HG02981 (cell line): Measurements from ENCODE around the gene NMT1.

ENCODE experiments used
- ATAC-seq: cut with Tn5 transposase; IDR thresholded peaks from one replicate; pipeline ENCODE4 v1.9.1; 2021; ENCODE audit warnings: mild to moderate bottlenecking, moderate library complexity; ENCODE audit not compliant: unreplicated experiment

Gene NMT1

GRCh38 chr17:45104029-45104428 lies 42.9 kb downstream of the NMT1 start:
- ATAC-seq = no peak

- ATAC-seq = no peak
These were observed 43.4 kb downstream of the NMT1 start for GRCh38 chr17:45104497-45104896.

- ATAC-seq = no peak
These were observed 43.9 kb downstream of the NMT1 start for GRCh38 chr17:45104907-45105624.

- no peak for ATAC-seq
These were observed 45.0 kb downstream of the NMT1 start for GRCh38 chr17:45106096-45106495.

GRCh38 chr17:45106582-45106981 lies 45.5 kb downstream of the NMT1 start:
- no peak for ATAC-seq

GRCh38 chr17:45107293-45108010 lies 46.3 kb downstream of the NMT1 start:
- ATAC-seq = no peak

GRCh38 chr17:45108051-45108450 lies 46.9 kb downstream of the NMT1 start:
- no peak for ATAC-seq

- ATAC-seq = no peak
These were observed 47.7 kb downstream of the NMT1 start for GRCh38 chr17:45108595-45109521.

GRCh38 chr17:45110676-45111611 lies 49.8 kb downstream of the NMT1 start:
- ATAC-seq = no peak

- no peak for ATAC-seq
These were observed 50.7 kb downstream of the NMT1 start for GRCh38 chr17:45111850-45112249.

GRCh38 chr17:45112559-45113423 lies 51.7 kb downstream of the NMT1 start:
- no peak for ATAC-seq

- ATAC-seq = no peak
These were observed 52.3 kb downstream of the NMT1 start for GRCh38 chr17:45113424-45113754.

GRCh38 chr17:45114117-45114932 lies 53.2 kb downstream of the NMT1 start:
- ATAC-seq = no peak

GRCh38 chr17:45115015-45115625 lies 54.0 kb downstream of the NMT1 start:
- ATAC-seq = no peak

GRCh38 chr17:45115871-45116270 lies 54.8 kb downstream of the NMT1 start:
- ATAC-seq = no peak

- no peak for ATAC-seq
These were observed 55.4 kb downstream of the NMT1 start for GRCh38 chr17:45116434-45117016.

GRCh38 chr17:45117334-45117733 lies 56.2 kb downstream of the NMT1 start:
- ATAC-seq = no peak
